HG02642 (cell line): ENCODE results near the gene GSC.
"Not testable (repeated sequence)": the region's sequence is repeated elsewhere in the genome, so short reads cannot be mapped to it uniquely, and the experiment has no call there.

Experiments
- ATAC-seq: cut with Tn5 transposase; IDR thresholded peaks from one replicate; pipeline ENCODE4 v1.9.1; 2021; ENCODE audit warnings: mild to moderate bottlenecking; ENCODE audit not compliant: unreplicated experiment, poor library complexity

GSC gene

GRCh38 chr14:94747739-94748138 lies 22.2 kb downstream of the GSC start:
- no peak for ATAC-seq

- ATAC-seq: not testable (repeated sequence)
These were observed 22.8 kb downstream of the GSC start for GRCh38 chr14:94747153-94747552.

- ATAC-seq: no peak
These were observed 23.8 kb downstream of the GSC start for GRCh38 chr14:94746131-94746530.

- no peak for ATAC-seq
These were observed 31.2 kb downstream of the GSC start for GRCh38 chr14:94738751-94739150.

DNA sequence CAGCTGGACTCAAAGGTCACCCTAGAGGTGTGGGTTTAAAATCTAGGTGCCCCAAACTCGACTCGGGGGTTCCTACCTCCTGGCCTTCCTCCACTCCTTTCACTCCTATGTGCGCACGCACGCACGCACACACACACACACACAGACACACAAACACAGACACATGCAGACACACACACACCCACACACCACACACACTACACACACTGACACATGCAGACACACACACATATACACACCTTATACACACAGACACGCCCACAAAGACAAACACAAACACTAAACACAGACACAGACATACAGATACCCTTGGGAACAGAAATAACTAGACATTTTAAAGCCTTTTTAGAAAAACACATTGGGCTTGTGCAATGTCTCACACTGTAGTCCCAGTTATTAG lies 31.8 kb downstream of the GSC start:
- ATAC-seq: no peak

DNA sequence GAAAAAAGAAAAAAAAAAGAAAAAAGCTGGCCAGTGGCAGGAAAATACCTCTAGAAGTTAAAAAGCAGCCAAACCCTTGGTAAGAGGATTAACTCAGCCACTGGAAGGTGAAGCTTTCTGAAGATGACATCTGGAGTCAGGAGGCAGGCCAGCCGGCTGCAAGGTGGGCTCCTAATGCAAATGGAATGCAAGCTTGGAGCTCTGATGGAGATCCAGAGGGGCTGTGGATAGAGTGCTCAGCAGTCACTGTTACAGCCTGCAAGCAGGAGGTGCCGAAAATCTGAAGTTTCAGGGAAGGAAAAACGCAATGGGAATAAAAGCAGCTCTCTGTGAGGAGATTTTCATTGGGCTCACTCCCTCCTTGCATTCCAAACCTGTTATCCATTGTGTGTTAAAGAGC lies 41.0 kb downstream of the GSC start:
- ATAC-seq: no peak

- not testable (repeated sequence) for ATAC-seq
These were observed 41.5 kb downstream of the GSC start for GRCh38 chr14:94728440-94728839.

DNA sequence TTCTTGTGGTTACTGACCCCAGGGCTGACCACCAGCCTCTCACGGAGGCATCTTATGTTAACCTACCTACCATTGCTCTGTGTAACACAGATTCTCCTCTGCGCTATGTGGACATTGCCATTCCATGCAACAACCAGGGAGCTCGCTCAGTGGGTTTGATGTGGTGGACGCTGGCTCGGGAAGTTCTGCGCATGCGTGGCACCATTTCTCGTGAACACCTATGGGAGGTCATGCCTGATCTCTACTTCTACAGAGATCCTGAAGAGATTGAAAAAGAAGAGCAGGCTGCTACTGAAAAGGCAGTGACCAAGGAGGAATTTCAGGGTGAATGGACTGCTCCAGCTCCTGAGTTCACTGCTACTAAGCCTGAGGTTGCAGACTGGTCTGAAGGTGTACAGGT lies 43.3 kb downstream of the GSC start:
- not testable (repeated sequence) for ATAC-seq

DNA sequence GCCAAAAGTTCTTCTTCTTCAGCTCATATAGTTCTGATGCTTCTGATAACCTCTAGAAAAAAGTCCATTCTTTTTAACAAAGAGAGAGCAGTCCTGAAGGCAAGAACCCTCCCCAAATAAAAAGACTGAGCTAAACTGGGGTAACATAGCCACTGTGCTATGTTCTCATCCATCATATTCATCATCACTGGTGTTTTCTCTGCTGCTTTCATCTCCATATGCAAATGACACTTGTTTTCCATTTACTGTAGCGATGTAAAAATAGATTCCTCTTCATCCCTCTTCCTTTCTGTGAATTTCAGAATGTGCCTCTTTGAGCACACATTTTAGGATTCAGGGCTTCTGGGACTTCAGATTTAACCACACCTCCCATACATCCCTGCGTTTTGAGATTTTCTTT lies 44.9 kb downstream of the GSC start:
- ATAC-seq: no peak

DNA sequence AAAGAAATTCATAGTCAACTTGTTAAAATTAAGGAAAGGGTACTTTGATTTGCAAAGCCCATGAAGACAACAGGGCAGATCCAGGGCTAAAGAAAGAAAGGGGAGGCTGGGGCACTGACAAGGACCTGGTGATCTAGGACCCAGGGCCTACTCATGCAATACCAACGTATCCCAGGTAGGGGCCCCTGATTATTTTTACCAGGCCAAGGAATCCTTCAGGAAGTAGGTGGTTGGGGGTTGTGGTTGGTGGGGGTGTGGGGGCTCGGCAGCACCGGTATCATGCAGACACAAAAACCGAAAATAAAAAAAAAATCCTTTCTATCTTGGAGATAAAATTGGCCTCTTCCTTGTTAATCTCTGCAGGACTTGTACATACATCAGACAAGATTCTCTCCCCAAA lies 47.5 kb downstream of the GSC start:
- no peak for ATAC-seq
